ENCODE data around the gene REELD1. TPM values are rescaled to one million over a fixed set of nuclear protein-coding genes. Genes with fewer than 3 reads are reported as not detected.

The REELD1 gene
- total and polyA plus RNA-seq, 2 of the 4 experiments (the other 2 are of a cell fraction), result not detected

- no peak for TF ChIP-seq RAD21 (IDR thresholded peaks at IDR 0.05; ENCODE audit: low read length)
- no peak for TF ChIP-seq POLR2A (IDR thresholded peaks at IDR 0.05; ENCODE audit: low read depth, low read length)
- TF ChIP-seq MAFK (IDR thresholded peaks at IDR 0.05; ENCODE audit: low read depth, low read length), result no peak
- no peak for TF ChIP-seq CTCF (conservative IDR thresholded peaks at IDR 0.05; ENCODE audit: low read depth, low read length)
- TF ChIP-seq NFE2L2 (IDR thresholded peaks at IDR 0.05; ENCODE audit: low read depth, low read length), result no peak
- no peak for TF ChIP-seq MXI1 (IDR thresholded peaks at IDR 0.05; ENCODE audit: borderline replicate concordance, low read depth, low read length)
- no peak for TF ChIP-seq RCOR1 (IDR thresholded peaks at IDR 0.05; ENCODE audit: insufficient replicate concordance, low read length)
- TF ChIP-seq FOS (IDR thresholded peaks at IDR 0.05; ENCODE audit: low read depth, low read length), result no peak
- no peak for TF ChIP-seq BHLHE40 (IDR thresholded peaks at IDR 0.05; ENCODE audit: low read depth, low read length)
- no peak for TF ChIP-seq SMC3 (IDR thresholded peaks at IDR 0.05; ENCODE audit: low read depth, low read length)
- TF ChIP-seq USF2 (IDR thresholded peaks at IDR 0.05; ENCODE audit: low read depth, low read length), result no peak
- TF ChIP-seq CEBPB (IDR thresholded peaks at IDR 0.05; ENCODE audit: low read depth, low read length), result no peak
- no peak for TF ChIP-seq RFX5 (IDR thresholded peaks at IDR 0.05; ENCODE audit: low read depth, low read length)
- TF ChIP-seq ELK1 (IDR thresholded peaks at IDR 0.05; ENCODE audit: borderline replicate concordance, low read depth, low read length), result no peak
- TF ChIP-seq CHD1 (IDR thresholded peaks at IDR 0.05; ENCODE audit: low read depth, low read length), result no peak
- TF ChIP-seq MAZ (IDR thresholded peaks at IDR 0.05; ENCODE audit: borderline replicate concordance, low read depth, low read length), result no peak
- no peak overlapping the region for H3K4ac ChIP-seq (ENCODE audit: low read depth, low read length)
- H3K27me3 ChIP-seq (ENCODE audit: control insufficient read depth, insufficient read depth, low read length), result no peaks in the 10 kb centered on the region
- no peak overlapping the region for H3K4me2 ChIP-seq (ENCODE audit: low read depth, low read length)
- H2AK5ac ChIP-seq (ENCODE audit: low read depth, low read length), result no peak overlapping the region; the same call in 1 of the 2 replicates
- H3K27ac ChIP-seq (ENCODE audit: insufficient read depth, low read length), result no peak overlapping the region
- intact Hi-C loops (cut with micrococcal nuclease) (no loop called here), in situ Hi-C loops (cut with MboI; ENCODE audit: low sequenced_read_pairs) (no loop called here), dilution Hi-C loops (cut with HindIII; ENCODE audit: low sequenced_read_pairs, unreplicated experiment) (no loop called here)
- POLR2A ChIA-PET (ENCODE audit: unreplicated experiment), result no interaction called here
- no peak overlapping the region for H3K4me3 ChIP-seq (ENCODE audit: insufficient read depth, low read depth, low read length)
- 93% methylated on average over 2 of the region's 9 CpGs; no CpG with 5 or more reads in 1 of the 2 experiments for WGBS, 2 experiments (ENCODE audit: extremely low coverage in 2 of 2, insufficient read length in 1 of 2)
- H2BK120ac ChIP-seq (ENCODE audit: low read depth, low read length), result no peak overlapping the region
- no peak overlapping the region for H2BK15ac ChIP-seq (ENCODE audit: low read depth, low read length)
- no peak for ATAC-seq (ENCODE audit: low read depth)
- no peak overlapping the region for H2AK9ac ChIP-seq (replicated peaks; ENCODE audit: low read depth, low read length, poor library complexity)
- H3K14ac ChIP-seq (replicated peaks; ENCODE audit: low read depth, low read length), result no peak overlapping the region
- BruUV-seq (replicated peaks), result no TSS peak
- CTCF ChIA-PET, result no interaction called here
- H3K9ac ChIP-seq (ENCODE audit: low read depth, low read length), result no peak overlapping the region
- H2BK5ac ChIP-seq (ENCODE audit: low read depth, low read length, poor library complexity, severe bottlenecking), result no peak overlapping the region
- H3K56ac ChIP-seq (ENCODE audit: extremely low read depth, insufficient read depth, low read length), result no peak overlapping the region
- peaks cover 12% of the 10 kb centered on the region for H3K9me1 ChIP-seq (ENCODE audit: insufficient read depth, low read length)
- H3K4me1 ChIP-seq (ENCODE audit: control insufficient read depth, insufficient read depth, low read length), result peaks cover 11% of the 10 kb centered on the region
- H3K79me1 ChIP-seq (ENCODE audit: low read depth in 1 of 2, low read length in 2 of 2), result no peaks in the 10 kb centered on the region
- no peaks in the 10 kb centered on the region for H3K36me3 ChIP-seq (ENCODE audit: control insufficient read depth, insufficient read depth, low read length)
- no peak overlapping the region for H3K18ac ChIP-seq (ENCODE audit: low read depth, low read length)
- no peaks in the 10 kb centered on the region for H3K9me3 ChIP-seq (ENCODE audit: control insufficient read depth, insufficient read depth, low read length)
- no peak overlapping the region for H4K5ac ChIP-seq (ENCODE audit: low read depth, low read length)
- H4K20me1 ChIP-seq (ENCODE audit: insufficient read depth, low read length), result no peaks in the 10 kb centered on the region
- H3K23ac ChIP-seq (ENCODE audit: low read depth, low read length), result no peak overlapping the region
- H4K91ac ChIP-seq (ENCODE audit: insufficient read depth, low read depth, low read length), result no peak overlapping the region
- H4K8ac ChIP-seq (ENCODE audit: low read depth in 2 of 2, low read length in 2 of 2), result no peak overlapping the region
- no peak overlapping the region for H2AFZ ChIP-seq (replicated peaks; ENCODE audit: low read length, poor library complexity)
- DNase-seq, result no peak
- H2BK20ac ChIP-seq (ENCODE audit: low read depth, low read length), result no peak overlapping the region
Observed at GRCh38 chr4:146244496-146244895, 30.2 kb downstream of the REELD1 start.

All from IMR-90 (cell line).